Mesodermal cell (in vitro differentiated cells): Measurements from ENCODE around the gene PLCD4.

Experiments used
- H3K27ac ChIP-seq: 2 replicates; pipeline ENCODE4 v1.7.0; 2013; ENCODE audit warnings: mild to moderate bottlenecking, low read depth, low read length, moderate library complexity; ENCODE audit not compliant: severe bottlenecking
- H3K36me3 ChIP-seq: 2 replicates; pipeline ENCODE4 v1.7.1; 2013; ENCODE audit warnings: mild to moderate bottlenecking, low read length, moderate library complexity; ENCODE audit not compliant: control insufficient read depth, insufficient read depth
- H3K4me1 ChIP-seq: one replicate; pipeline ENCODE4 v1.7.1; 2013; ENCODE audit warnings: mild to moderate bottlenecking, low read length; ENCODE audit not compliant: insufficient read depth, control insufficient read depth, poor library complexity, severe bottlenecking
- H3K4me3 ChIP-seq: 2 replicates; pipeline ENCODE4 v1.7.0; 2013; ENCODE audit warnings: low read length, control low read depth, mild to moderate bottlenecking; ENCODE audit not compliant: insufficient read depth, poor library complexity, severe bottlenecking; ENCODE audit errors: extremely low read depth
- H3K9me3 ChIP-seq: 2 replicates; pipeline ENCODE4 v1.7.1; 2013; ENCODE audit warnings: mild to moderate bottlenecking, low read length, moderate library complexity; ENCODE audit not compliant: control insufficient read depth
- WGBS, 2 experiments: methylation state at CpG; one replicate each; pipeline ENCODE4 v1.1.5; 2013; ENCODE audit warnings: missing lambda C conversion rate in 2 of 2; ENCODE audit not compliant: insufficient coverage in 2 of 2; 5-methylcytosine and 5-hydroxymethylcytosine counted together

Gene PLCD4

GRCh38 chr2:218664653-218665052 is 57.0 kb downstream of the PLCD4 start:
- Histone ChIP-seq H3K27ac (no peak overlapping the region), H3K36me3 (peaks cover 83% of the 10 kb centered on the region), H3K4me1 (no peaks in the 10 kb centered on the region), H3K4me3 (no peak overlapping the region), H3K9me3 (no peaks in the 10 kb centered on the region)
- 95 to 96% methylated on average over 7 of the region's 7 CpGs for WGBS, 2 experiments

GRCh38 chr2:218671097-218671653 is 63.5 kb downstream of the PLCD4 start:
- H3K4me1 ChIP-seq, result no peaks in the 10 kb centered on the region
- H3K36me3 ChIP-seq, result peaks cover 59% of the 10 kb centered on the region
- H3K9me3 ChIP-seq, result no peaks in the 10 kb centered on the region
- peak overlapping the region; percentile 72 for H3K27ac ChIP-seq
- H3K4me3 ChIP-seq, result peak overlapping the region; percentile 84
- WGBS, 2 experiments, result 44 to 50% methylated on average over 11 to 12 of the region's 12 CpGs

GRCh38 chr2:218671654-218672566 is 64.2 kb downstream of the PLCD4 start, which contains the start of the genes RNF25 and STK36:
TSS of gene RNF25 (minus strand) at chr2:218672002. CDS start at chr2:218671970, 32 bp downstream.
TSS of gene STK36 (plus strand) at chr2:218672086. CDS start at chr2:218672830, 744 bp downstream.
- Histone ChIP-seq H3K4me3 (peak within 1 kb of the TSS; percentile 84), H3K27ac (peak within 1 kb of the TSS; percentile 72), H3K4me1 (no peaks in the 10 kb centered on the region), H3K36me3 (peaks cover 54% of the 10 kb centered on the region), H3K9me3 (no peaks in the 10 kb centered on the region)
- WGBS, 2 experiments, result 0 to 2% methylated on average over 27 to 32 of the region's 49 CpGs

DNA sequence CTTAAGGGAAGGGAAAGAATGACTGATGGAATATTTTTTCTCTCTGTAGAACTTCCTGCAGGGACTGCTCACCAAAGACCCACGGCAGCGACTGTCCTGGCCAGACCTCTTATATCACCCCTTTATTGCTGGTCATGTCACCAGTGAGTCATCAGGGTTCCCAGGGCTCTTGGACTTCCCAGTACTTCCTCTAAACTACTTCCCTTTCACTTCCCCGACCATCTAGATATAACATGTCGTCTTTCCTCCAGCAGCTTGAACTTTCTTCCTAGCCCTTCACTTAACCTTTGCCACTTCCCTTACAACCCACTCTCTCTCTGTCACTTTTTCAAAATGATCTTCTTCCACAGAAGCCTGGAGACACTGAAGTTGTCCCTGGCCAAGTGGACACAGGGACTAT is 71.4 kb downstream of the PLCD4 start:
- Histone ChIP-seq H3K4me3 (no peak overlapping the region), H3K9me3 (no peaks in the 10 kb centered on the region), H3K27ac (no peak overlapping the region), H3K36me3 (peaks cover 60% of the 10 kb centered on the region), H3K4me1 (peaks cover 6% of the 10 kb centered on the region)
- WGBS, 2 experiments, result 92 to 93% methylated on average over 4 of the region's 4 CpGs

DNA sequence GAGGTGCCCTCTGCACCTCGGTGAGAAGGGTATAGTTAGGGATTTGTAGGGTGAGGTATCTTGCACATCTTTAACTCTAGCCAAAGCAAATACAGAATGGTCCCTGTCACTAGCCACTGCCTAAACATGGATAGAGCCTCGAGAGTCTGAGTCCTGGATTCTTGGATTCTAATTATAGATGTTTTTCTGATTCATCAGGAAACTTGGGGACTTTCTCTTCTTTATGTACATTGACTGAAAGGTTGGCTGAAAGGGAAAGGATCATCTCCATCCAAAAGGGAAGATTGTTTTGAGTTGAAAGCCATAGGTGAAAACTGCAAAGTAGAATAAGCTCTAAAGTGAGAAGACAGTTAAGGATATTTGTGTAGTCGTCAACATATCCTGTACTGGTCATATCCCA is 72.4 kb downstream of the PLCD4 start:
- Histone ChIP-seq H3K4me1 (peaks cover 6% of the 10 kb centered on the region), H3K4me3 (no peak overlapping the region), H3K27ac (no peak overlapping the region), H3K36me3 (peaks cover 56% of the 10 kb centered on the region), H3K9me3 (no peaks in the 10 kb centered on the region)
- 80% methylated on average over 2 of the region's 3 CpGs; no CpG with 5 or more reads in 1 of the 2 experiments for WGBS, 2 experiments
